ENCODE measurements around the gene ESAM. TPM values are rescaled to one million over a fixed set of nuclear protein-coding genes. Genes with fewer than 3 reads are reported as not detected.
A peak's percentile ranks its signal among the peaks of the same experiment; 100 is the strongest.

Gene ESAM
- polyA plus RNA-seq, 1 of the 3 experiments (the other 2 are of a cell fraction) = 1.3 TPM

GRCh38 chr11:124717786-124718651 is 44.1 kb downstream of the ESAM start (continued):
- TF ChIP-seq REST (IDR thresholded peaks at IDR 0.05; ENCODE audit: low read depth, low read length) = no peak

GRCh38 chr11:124717421-124717785 is 44.7 kb downstream of the ESAM start:
- Histone ChIP-seq H3K36me3 (replicated peaks in 1 of 2; ENCODE audit: control insufficient read depth in 1 of 2, insufficient read depth in 2 of 2, low read length in 1 of 2) (no peaks in the 10 kb centered on the region), H2AFZ (ENCODE audit: low read depth) (peak overlapping the region; percentile 67; the same call in 1 of the 2 replicates), H3K27me3 (ENCODE audit: insufficient read depth) (no peaks in the 10 kb centered on the region), H3K9me2 (no peaks in the 10 kb centered on the region), H3F3A (replicated peaks; ENCODE audit: insufficient read depth) (no peaks in the 10 kb centered on the region), H3K9ac (no peak overlapping the region), H3K4me3 (ENCODE audit: low read depth in 2 of 2, low read length in 1 of 2) (no peak overlapping the region), H3K79me2 (ENCODE audit: insufficient read depth) (no peaks in the 10 kb centered on the region), H3K9me3 (no peaks in the 10 kb centered on the region), H3K27ac (ENCODE audit: low read depth in 2 of 2, low read length in 1 of 2) (no peak overlapping the region), H3K4me1 (ENCODE audit: control insufficient read depth in 1 of 2, insufficient read depth in 2 of 2, low read depth in 1 of 2, low read length in 1 of 2) (peaks cover 11% of the 10 kb centered on the region in 2 experiments; a peak in 2 of 4 replicates), H3K4me2 (peak overlapping the region; percentile 68; the same call in 1 of the 2 replicates), H4K20me1 (ENCODE audit: insufficient read depth) (no peaks in the 10 kb centered on the region)
- no peak for DNase-seq
- ChIA-PET CTCF (interaction anchor here (0.9 to 1.7 kb wide), 6 partner anchors 17 to 119 kb away, joined by 3 to 8 read pairs (median 4); no protein-coding TSS in a partner anchor), POLR2A (no interaction called here)
- no peak for TF ChIP-seq TAF1 (IDR thresholded peaks at IDR 0.05; ENCODE audit: borderline replicate concordance, low read depth, low read length)
- no peak for TF ChIP-seq TEAD4 (IDR thresholded peaks at IDR 0.05; ENCODE audit: borderline replicate concordance, insufficient read depth)
- TF ChIP-seq FOXM1 (IDR thresholded peaks at IDR 0.05; ENCODE audit: low read depth) = no peak
- TF ChIP-seq GABPA (IDR thresholded peaks at IDR 0.05; ENCODE audit: low read depth) = no peak
- TF ChIP-seq ELF1 (IDR thresholded peaks at IDR 0.05) = no peak
- no peak for TF ChIP-seq ZBTB33 (IDR thresholded peaks at IDR 0.05; ENCODE audit: borderline replicate concordance, low read depth)
- TF ChIP-seq EZH2phosphoT487 (IDR thresholded peaks at IDR 0.05; ENCODE audit: borderline replicate concordance, low read depth) = no peak
- TF ChIP-seq USF1 (IDR thresholded peaks at IDR 0.05; ENCODE audit: borderline replicate concordance, low read depth) = no peak
- no peak for TF ChIP-seq SMC3 (IDR thresholded peaks at IDR 0.05; ENCODE audit: low read depth, low read length)
- no peak for TF ChIP-seq MXI1 (IDR thresholded peaks at IDR 0.05; ENCODE audit: low read depth, low read length)
- no peak for TF ChIP-seq CHD2 (IDR thresholded peaks at IDR 0.05; ENCODE audit: low read length, partially characterized antibody)
- TF ChIP-seq YY1 (IDR thresholded peaks at IDR 0.05; ENCODE audit: low read depth) = no peak
- TF ChIP-seq GATA2 (CRISPR knock-in tag; IDR thresholded peaks at IDR 0.05) = no peak
- TF ChIP-seq JUND (IDR thresholded peaks at IDR 0.05) = no peak
- no peak for TF ChIP-seq PBX3 (IDR thresholded peaks at IDR 0.05)
- TF ChIP-seq TCF12 (IDR thresholded peaks at IDR 0.05) = no peak
- TF ChIP-seq POLR2AphosphoS5 (IDR thresholded peaks at IDR 0.05; ENCODE audit: low read depth, low read length) = no peak
- no peak for TF ChIP-seq RFX5 (IDR thresholded peaks at IDR 0.05; ENCODE audit: low read length)
- 82% methylated on average over 7 of the region's 7 CpGs for WGBS (ENCODE audit: low lambda C conversion rate)
